B cell (primary cell): ENCODE results near the gene LYZ.

Source experiments
- CTCF ChIP-seq: fragments of 200-600 bp; IDR thresholded peaks from one replicate; pipeline ENCODE4 v1.8.0; 2022; ENCODE audit warnings: antibody characterized with exemption, mild to moderate bottlenecking
- EZH2 ChIP-seq: IDR thresholded peaks from 2 replicates; pipeline ENCODE4 v1.6.1; 2012; ENCODE audit warnings: borderline replicate concordance, low read depth, mild to moderate bottlenecking, moderate library complexity, low read length; ENCODE audit not compliant: insufficient read depth, poor library complexity, severe bottlenecking

GRCh38 chr12:69354556-69355187, 6.5 kb downstream of the LYZ start:
- TF ChIP-seq EZH2 (no peak), CTCF (no peak)
